ENCODE results near the gene NTN4. TPM values are rescaled to one million over a fixed set of nuclear protein-coding genes. Genes with fewer than 3 reads are reported as not detected.

NTN4 gene
- total and polyA plus RNA-seq, 10 of the 15 experiments (the other 5 are each of a cell fraction or from before 2014, with no cell fraction given): 0.15 TPM; not detected in 9

GRCh38 chr12:95672166-95672565, 118.4 kb downstream of the NTN4 start:
- BruUV-seq (replicated peaks): no TSS peak
- Histone ChIP-seq H3K27me3 (replicated peaks in 1 of 2; ENCODE audit: control insufficient read depth in 2 of 2, insufficient read depth in 2 of 2, low read length in 1 of 2) (no peaks in the 10 kb centered on the region; a peak in 1 of 4 replicates), H3K27ac (ENCODE audit: control insufficient read depth, insufficient read depth) (no peak overlapping the region), H3K36me3 (ENCODE audit: control insufficient read depth in 2 of 2, insufficient read depth in 2 of 2, low read length in 1 of 2) (no peaks in the 10 kb centered on the region), H3K79me2 (ENCODE audit: control insufficient read depth, insufficient read depth, low read length) (no peaks in the 10 kb centered on the region), H3K4me1 (ENCODE audit: control insufficient read depth, insufficient read depth, low read length) (no peaks in the 10 kb centered on the region), H3K9me3 (replicated peaks; ENCODE audit: control insufficient read depth, insufficient read depth, low read length) (no peaks in the 10 kb centered on the region), H3K4me2 (ENCODE audit: control insufficient read depth, insufficient read depth) (no peak overlapping the region), H4K20me1 (ENCODE audit: control insufficient read depth, insufficient read depth) (no peaks in the 10 kb centered on the region), H3K4me3 (no peak overlapping the region), H2AFZ (ENCODE audit: control insufficient read depth, low read depth, low read length) (no peak overlapping the region), H3K9ac (ENCODE audit: control insufficient read depth, insufficient read depth, low read length) (no peak overlapping the region)
- in situ Hi-C loops (cut with MboI) (no loop called here), intact Hi-C loops (cut with micrococcal nuclease; ENCODE audit: unreplicated experiment) (no loop called here)
- ChIA-PET CTCF (no interaction called here), POLR2A (no interaction called here), RAD21 (ENCODE audit: unreplicated experiment) (no interaction called here), SMC1A (ENCODE audit: uncharacterized antibody, unreplicated experiment) (no interaction called here)
- no peak for DNase-seq (ENCODE audit: low read depth, low spot score)
- no peak for FAIRE-seq
- 74% methylated on average over 14 of the region's 21 CpGs for WGBS (ENCODE audit: insufficient coverage, insufficient replicate concordance, low lambda C conversion rate, missing lambda C conversion rate)
- no peak for ATAC-seq
- TF ChIP-seq NFXL1 (IDR thresholded peaks at IDR 0.05; ENCODE audit: borderline replicate concordance) (no peak), GABPA (IDR thresholded peaks at IDR 0.05; ENCODE audit: low read depth) (no peak), CHD4 (IDR thresholded peaks at IDR 0.05) (no peak), MAX (IDR thresholded peaks at IDR 0.05; ENCODE audit: low read depth, low read length) (no peak), PAX5 (IDR thresholded peaks at IDR 0.05; ENCODE audit: borderline replicate concordance, low read depth, low read length) (no peak), ZBED1 (IDR thresholded peaks at IDR 0.05; ENCODE audit: borderline replicate concordance) (no peak), ZSCAN29 (IDR thresholded peaks at IDR 0.05) (no peak), LARP7 (IDR thresholded peaks at IDR 0.05) (no peak), RB1 (IDR thresholded peaks at IDR 0.05; ENCODE audit: borderline replicate concordance) (no peak), IRF4 (IDR thresholded peaks at IDR 0.05; ENCODE audit: low read depth, low read length) (no peak), BACH1 (IDR thresholded peaks at IDR 0.05; ENCODE audit: borderline replicate concordance) (no peak), ELK1 (IDR thresholded peaks at IDR 0.05; ENCODE audit: low read depth, low read length) (no peak), E2F8 (IDR thresholded peaks at IDR 0.05; ENCODE audit: low read depth, partially characterized antibody) (no peak), SREBF1 (IDR thresholded peaks at IDR 0.05; ENCODE audit: low read length) (no peak), ZNF207 (IDR thresholded peaks at IDR 0.05; ENCODE audit: borderline replicate concordance) (no peak)
- TF ChIP-seq, protein P1, sequence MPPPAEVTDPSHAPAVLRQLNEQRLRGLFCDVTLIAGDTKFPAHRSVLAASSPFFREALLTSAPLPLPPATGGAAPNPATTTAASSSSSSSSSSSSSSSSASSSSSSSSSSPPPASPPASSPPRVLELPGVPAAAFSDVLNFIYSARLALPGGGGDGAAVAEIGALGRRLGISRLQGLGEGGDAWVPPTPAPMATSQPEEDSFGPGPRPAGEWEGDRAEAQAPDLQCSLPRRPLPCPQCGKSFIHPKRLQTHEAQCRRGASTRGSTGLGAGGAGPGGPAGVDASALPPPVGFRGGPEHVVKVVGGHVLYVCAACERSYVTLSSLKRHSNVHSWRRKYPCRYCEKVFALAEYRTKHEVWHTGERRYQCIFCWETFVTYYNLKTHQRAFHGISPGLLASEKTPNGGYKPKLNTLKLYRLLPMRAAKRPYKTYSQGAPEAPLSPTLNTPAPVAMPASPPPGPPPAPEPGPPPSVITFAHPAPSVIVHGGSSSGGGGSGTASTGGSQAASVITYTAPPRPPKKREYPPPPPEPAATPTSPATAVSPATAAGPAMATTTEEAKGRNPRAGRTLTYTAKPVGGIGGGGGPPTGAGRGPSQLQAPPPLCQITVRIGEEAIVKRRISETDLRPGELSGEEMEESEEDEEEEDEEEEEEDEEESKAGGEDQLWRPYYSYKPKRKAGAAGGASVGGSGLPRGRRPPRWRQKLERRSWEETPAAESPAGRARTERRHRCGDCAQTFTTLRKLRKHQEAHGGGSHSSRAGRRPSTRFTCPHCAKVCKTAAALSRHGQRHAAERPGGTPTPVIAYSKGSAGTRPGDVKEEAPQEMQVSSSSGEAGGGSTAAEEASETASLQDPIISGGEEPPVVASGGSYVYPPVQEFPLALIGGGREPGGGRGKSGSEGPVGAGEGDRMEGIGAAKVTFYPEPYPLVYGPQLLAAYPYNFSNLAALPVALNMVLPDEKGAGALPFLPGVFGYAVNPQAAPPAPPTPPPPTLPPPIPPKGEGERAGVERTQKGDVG (CRISPR knock-in tag; IDR thresholded peaks at IDR 0.05): no peak
